ENCODE results near the gene CD44. TPM values are rescaled to one million over a fixed set of nuclear protein-coding genes. Genes with fewer than 3 reads are reported as not detected.

CD44 gene
- total and polyA plus RNA-seq, 4 donors, result 4.1 to 26.9 (median 14.6) TPM

DNA sequence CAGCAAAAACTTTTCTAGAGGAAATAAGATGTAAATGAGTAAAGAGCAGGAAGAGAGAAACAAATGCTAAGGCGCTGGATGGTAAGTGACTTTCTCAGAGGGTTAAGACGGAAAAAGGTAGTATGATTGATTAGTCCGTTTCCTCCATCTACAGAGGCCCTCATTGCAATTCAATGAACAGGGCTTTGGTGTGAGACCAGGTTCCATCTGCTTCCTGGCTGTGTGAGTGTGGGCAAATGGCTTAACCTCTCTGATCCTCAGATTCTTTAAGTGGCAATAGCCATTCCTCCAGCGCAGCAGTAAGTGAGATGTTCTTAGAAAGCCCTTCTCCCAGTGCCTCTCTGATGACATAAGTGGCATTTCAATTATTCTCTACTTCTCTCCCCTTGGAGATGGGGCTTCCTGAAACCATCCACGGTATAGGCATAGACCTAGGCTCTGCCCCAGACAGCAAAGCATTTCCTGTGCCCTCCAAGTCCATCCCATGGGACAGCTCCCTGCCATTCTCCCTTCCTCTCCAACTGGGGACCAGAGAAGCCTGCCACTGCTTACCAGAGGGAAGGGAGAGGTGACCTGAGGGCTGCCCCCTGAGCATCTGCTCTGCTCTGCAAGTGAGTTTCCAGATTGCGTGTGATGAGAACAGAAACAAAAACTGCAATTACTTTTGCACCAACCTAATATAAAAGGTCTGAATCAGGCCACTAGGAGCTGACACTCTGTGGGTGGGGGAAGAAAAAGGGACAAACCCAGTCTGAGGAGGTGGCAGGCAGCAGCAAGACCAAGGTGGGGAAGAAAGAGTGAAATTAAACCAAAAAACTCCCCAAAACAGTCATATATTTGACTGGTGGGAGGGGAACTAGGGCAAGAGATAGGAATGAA is 12.7 kb upstream of the CD44 start (continued):
- TF ChIP-seq, protein P1, sequence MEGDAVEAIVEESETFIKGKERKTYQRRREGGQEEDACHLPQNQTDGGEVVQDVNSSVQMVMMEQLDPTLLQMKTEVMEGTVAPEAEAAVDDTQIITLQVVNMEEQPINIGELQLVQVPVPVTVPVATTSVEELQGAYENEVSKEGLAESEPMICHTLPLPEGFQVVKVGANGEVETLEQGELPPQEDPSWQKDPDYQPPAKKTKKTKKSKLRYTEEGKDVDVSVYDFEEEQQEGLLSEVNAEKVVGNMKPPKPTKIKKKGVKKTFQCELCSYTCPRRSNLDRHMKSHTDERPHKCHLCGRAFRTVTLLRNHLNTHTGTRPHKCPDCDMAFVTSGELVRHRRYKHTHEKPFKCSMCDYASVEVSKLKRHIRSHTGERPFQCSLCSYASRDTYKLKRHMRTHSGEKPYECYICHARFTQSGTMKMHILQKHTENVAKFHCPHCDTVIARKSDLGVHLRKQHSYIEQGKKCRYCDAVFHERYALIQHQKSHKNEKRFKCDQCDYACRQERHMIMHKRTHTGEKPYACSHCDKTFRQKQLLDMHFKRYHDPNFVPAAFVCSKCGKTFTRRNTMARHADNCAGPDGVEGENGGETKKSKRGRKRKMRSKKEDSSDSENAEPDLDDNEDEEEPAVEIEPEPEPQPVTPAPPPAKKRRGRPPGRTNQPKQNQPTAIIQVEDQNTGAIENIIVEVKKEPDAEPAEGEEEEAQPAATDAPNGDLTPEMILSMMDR (IDR thresholded peaks at IDR 0.05; ENCODE audit: low read depth, low read length, missing input control), result no peak
- TF ChIP-seq HNF4G (IDR thresholded peaks at IDR 0.05), result no peak

DNA sequence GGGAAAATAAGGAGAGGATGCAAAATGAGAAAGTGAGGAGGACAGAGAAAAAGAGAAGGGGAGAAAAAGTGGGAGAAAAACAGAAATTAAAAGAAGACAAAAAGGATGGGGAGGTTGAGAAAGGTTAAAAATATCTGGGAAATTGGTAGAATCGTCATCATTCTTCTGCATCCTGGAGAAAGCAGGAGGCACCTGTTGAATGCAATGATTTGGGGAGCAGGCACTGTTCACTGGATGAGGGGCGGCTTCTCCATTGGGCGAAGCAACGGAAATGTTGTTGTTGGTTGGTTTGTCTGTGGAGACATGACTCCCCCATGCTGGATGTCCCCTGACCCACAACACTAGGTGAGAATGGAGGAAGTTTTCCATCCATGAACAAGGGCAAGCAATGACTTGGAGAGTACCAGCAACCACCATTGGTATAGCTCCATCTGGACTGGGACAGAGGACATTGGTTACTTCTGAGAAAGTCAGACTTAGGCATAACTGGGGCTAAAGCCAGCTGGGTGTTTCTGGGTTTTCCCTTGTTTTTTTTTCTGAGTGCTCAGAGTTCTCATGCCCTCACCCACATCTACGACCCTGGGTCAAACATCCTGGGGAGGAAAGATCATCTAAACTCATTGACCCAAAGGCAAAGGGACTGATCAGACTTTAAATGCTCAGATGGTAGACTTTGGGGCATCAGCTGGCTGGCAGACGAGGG is 11.9 kb upstream of the CD44 start:
- H3K36me3 ChIP-seq (ENCODE audit: control insufficient read depth in 4 of 4, insufficient read depth in 3 of 4, low read depth in 1 of 4, low read length in 3 of 4), result no peaks in the 10 kb centered on the region
- TF ChIP-seq NR2F2 (IDR thresholded peaks at IDR 0.05), result no peak
- TF ChIP-seq FOXA2 (IDR thresholded peaks at IDR 0.05), result no peak
- TF ChIP-seq, protein P2, sequence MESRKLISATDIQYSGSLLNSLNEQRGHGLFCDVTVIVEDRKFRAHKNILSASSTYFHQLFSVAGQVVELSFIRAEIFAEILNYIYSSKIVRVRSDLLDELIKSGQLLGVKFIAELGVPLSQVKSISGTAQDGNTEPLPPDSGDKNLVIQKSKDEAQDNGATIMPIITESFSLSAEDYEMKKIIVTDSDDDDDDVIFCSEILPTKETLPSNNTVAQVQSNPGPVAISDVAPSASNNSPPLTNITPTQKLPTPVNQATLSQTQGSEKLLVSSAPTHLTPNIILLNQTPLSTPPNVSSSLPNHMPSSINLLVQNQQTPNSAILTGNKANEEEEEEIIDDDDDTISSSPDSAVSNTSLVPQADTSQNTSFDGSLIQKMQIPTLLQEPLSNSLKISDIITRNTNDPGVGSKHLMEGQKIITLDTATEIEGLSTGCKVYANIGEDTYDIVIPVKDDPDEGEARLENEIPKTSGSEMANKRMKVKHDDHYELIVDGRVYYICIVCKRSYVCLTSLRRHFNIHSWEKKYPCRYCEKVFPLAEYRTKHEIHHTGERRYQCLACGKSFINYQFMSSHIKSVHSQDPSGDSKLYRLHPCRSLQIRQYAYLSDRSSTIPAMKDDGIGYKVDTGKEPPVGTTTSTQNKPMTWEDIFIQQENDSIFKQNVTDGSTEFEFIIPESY (IDR thresholded peaks at IDR 0.05), result no peak
- no peak for TF ChIP-seq HNF4G (IDR thresholded peaks at IDR 0.05)
- no peak for TF ChIP-seq YY1 (IDR thresholded peaks at IDR 0.05)
- no peak for TF ChIP-seq ATF3 (IDR thresholded peaks at IDR 0.05)
- no peak for TF ChIP-seq SP1 (IDR thresholded peaks at IDR 0.05)
- no peak for TF ChIP-seq HNF4A (conservative IDR thresholded peaks at IDR 0.05)
- no peak for TF ChIP-seq JUND (IDR thresholded peaks at IDR 0.05)
- TF ChIP-seq, protein P3, sequence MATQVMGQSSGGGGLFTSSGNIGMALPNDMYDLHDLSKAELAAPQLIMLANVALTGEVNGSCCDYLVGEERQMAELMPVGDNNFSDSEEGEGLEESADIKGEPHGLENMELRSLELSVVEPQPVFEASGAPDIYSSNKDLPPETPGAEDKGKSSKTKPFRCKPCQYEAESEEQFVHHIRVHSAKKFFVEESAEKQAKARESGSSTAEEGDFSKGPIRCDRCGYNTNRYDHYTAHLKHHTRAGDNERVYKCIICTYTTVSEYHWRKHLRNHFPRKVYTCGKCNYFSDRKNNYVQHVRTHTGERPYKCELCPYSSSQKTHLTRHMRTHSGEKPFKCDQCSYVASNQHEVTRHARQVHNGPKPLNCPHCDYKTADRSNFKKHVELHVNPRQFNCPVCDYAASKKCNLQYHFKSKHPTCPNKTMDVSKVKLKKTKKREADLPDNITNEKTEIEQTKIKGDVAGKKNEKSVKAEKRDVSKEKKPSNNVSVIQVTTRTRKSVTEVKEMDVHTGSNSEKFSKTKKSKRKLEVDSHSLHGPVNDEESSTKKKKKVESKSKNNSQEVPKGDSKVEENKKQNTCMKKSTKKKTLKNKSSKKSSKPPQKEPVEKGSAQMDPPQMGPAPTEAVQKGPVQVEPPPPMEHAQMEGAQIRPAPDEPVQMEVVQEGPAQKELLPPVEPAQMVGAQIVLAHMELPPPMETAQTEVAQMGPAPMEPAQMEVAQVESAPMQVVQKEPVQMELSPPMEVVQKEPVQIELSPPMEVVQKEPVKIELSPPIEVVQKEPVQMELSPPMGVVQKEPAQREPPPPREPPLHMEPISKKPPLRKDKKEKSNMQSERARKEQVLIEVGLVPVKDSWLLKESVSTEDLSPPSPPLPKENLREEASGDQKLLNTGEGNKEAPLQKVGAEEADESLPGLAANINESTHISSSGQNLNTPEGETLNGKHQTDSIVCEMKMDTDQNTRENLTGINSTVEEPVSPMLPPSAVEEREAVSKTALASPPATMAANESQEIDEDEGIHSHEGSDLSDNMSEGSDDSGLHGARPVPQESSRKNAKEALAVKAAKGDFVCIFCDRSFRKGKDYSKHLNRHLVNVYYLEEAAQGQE (IDR thresholded peaks at IDR 0.05), result no peak
- TF ChIP-seq, protein P1 (IDR thresholded peaks at IDR 0.05; ENCODE audit: low read depth, low read length, missing input control), result no peak
- no peak for TF ChIP-seq RXRA (IDR thresholded peaks at IDR 0.05)
- no peak for TF ChIP-seq MAX (IDR thresholded peaks at IDR 0.05)
- no peak for TF ChIP-seq RAD21 (IDR thresholded peaks at IDR 0.05)
- TF ChIP-seq FOXA1 (IDR thresholded peaks at IDR 0.05), result no peak
- no peak for TF ChIP-seq EGR1 (IDR thresholded peaks at IDR 0.05; ENCODE audit: low read depth in 2 of 2)
- TF ChIP-seq GABPA (IDR thresholded peaks at IDR 0.05 in 1 of 2, conservative IDR thresholded peaks at IDR 0.05 in 1 of 2), result no peak
- H3K4me3 ChIP-seq (ENCODE audit: low read depth in 1 of 3, low read length in 3 of 3), result no peak overlapping the region
- H3K9me3 ChIP-seq (ENCODE audit: control insufficient read depth in 4 of 4, low read length in 3 of 4), result no peaks in the 10 kb centered on the region
- WGBS, result 88% methylated on average over 6 of the region's 6 CpGs
- DNase-seq (ENCODE audit: low spot score), result no peak
- H3K4me1 ChIP-seq (ENCODE audit: control insufficient read depth in 4 of 4, insufficient read depth in 4 of 4, low read length in 3 of 4), result no peaks in the 10 kb centered on the region
- H3K27me3 ChIP-seq (ENCODE audit: control insufficient read depth in 4 of 4, insufficient read depth in 4 of 4, low read length in 3 of 4), result peaks cover 0 to 4% (median 0%) of the 10 kb centered on the region in 4 donors
- H3K27ac ChIP-seq (ENCODE audit: low read depth in 1 of 2, low read length in 2 of 2), result no peak overlapping the region
- H3K9ac ChIP-seq (ENCODE audit: low read depth in 1 of 2, low read length in 2 of 2), result no peak overlapping the region
